8988T (cell line): ENCODE measurements around the gene GUCY2C.

Experiments
- DNase-seq: peaks from one replicate; pipeline ENCODE4 v3.0.0; 2011

The GUCY2C gene

GRCh38 chr12:14567351-14568162, 128.8 kb downstream of the GUCY2C start, which contains the start of gene PLBD1:
Gene PLBD1 (minus strand): TSS chr12:14567883. CDS start chr12:14567696, 187 bp downstream.
- peak; percentile 43 for DNase-seq

DNA sequence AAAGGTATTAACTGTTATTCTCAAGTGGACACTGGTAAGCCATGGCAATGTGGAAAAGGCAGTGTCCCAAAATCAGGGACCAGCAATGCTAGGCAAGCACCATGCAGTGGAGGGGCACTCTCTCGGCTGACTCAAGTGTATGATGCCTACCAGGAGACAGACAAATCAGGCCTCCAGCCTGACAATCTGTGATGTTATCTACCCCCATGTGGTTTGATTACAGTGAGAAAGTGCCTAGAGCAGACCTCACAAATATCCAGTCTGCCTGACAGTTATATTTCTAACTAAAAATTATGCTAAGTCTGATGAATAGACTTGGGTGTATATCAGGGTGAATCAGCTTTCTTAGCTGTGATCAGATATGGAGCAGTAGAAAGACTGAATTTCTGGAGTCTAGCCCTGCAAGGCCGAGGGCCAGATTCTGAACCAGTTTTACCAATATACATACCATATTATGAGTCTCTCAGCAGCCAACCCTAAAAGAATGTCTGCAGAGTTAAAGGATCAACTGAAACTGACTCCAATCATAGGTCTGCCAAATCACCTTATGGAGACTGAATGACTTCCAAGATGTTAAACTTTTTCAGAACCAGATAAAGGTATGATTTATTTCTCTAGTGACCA, 132.0 kb downstream of the GUCY2C start:
- no peak for DNase-seq

- no peak for DNase-seq
Observed at GRCh38 chr12:14563046-14563445, 133.4 kb downstream of the GUCY2C start.
